Raji (cell line): ENCODE measurements around the gene FYN.

ENCODE experiments used
- POLR2A ChIP-seq: IDR thresholded peaks from 2 replicates; pipeline ENCODE4 v1.6.1; 2011; ENCODE audit warnings: low read depth, low read length, control low read depth; ENCODE audit not compliant: insufficient read depth

FYN gene

DNA sequence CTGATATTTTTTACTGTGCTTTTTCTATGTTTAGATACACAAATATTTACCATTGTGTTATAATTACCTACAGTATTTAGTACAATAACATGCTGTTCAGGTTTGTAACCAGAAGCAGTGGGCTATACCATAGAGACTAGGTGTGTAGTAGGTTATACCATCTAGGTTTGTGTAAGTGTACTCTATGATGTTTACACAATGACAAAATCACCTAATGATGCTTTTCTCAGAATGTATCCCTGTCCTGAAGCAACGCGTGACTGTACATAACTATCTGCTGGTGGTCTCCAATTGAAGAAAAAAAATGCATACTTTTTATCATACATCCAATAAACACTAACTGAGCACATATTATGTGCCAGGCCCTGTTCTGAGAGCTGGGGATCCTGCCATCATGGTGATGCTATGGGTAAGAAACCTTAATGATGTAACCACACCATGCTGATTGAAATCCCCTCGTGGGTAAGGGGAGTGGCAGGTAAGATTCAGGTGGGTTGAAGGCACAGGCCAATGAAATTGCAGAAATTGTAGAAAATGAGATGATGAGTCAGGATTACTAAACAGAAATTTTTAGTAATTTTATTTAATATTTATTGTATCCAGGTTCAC lies 76.8 kb downstream of the FYN start:
- no peak for TF ChIP-seq POLR2A

DNA sequence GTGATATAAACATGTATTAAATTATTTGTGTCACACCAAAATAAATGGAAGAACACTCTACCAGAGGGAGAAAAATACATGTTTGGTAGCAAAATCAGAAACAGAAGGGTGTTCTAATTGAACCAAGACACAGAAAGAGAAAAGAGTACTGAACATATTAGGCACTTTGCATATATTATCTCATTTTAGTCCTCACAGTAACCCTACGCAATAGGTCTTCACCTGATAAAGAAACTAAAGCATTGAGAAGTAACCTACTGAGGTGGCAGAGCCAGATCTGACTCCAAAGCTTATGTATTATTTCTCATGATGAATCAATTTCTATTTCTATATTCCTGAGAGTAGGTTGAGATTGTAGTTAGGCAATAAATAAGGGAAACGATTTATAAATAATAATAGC lies 77.7 kb downstream of the FYN start:
- no peak for TF ChIP-seq POLR2A

- no peak for TF ChIP-seq POLR2A
Observed at GRCh38 chr6:111794727-111795452, 78.4 kb downstream of the FYN start.

DNA sequence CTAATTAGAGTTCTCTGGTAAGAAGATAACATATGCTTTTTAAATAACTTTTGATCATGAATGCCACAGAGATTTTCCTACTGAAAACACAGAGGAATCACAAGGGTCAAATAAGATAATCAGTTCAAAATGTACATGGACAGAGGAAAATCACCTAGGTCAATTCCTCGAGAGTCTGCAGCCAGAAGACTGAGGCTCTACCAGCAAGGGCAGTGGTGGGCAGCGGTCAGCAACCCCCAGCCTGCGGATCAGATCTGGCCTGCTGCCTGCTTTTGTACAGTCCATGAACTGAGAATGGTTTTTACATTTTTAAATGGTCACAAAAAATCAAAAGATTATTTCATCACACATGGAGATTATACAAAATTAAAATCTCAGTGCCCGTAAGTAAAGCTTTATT lies 79.0 kb downstream of the FYN start:
- no peak for TF ChIP-seq POLR2A

GRCh38 chr6:111793711-111794111 lies 79.5 kb downstream of the FYN start:
- TF ChIP-seq POLR2A: no peak

- TF ChIP-seq POLR2A: no peak
Observed at GRCh38 chr6:111792914-111793700, 80.1 kb downstream of the FYN start.

DNA sequence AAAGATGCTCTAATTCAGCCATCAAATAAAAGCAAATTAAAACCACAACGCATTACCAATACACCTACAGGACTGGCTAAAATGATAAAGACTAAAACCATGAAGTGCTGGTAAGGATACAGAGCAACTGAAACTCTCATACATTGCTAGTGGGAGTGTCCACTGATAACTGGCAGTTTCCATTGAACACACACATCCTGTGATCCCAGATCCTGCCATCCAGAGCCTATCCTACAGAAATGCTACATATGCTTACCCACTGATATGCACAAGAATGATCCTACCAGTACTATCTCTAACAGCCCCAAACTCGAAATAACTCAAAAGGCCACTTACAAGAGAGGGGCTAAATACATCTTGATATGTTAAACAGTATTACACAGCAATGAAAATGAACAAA lies 81.0 kb downstream of the FYN start:
- TF ChIP-seq POLR2A: no peak

- TF ChIP-seq POLR2A: no peak
Observed at GRCh38 chr6:111791415-111791814, 81.8 kb downstream of the FYN start.

GRCh38 chr6:111789598-111789997 lies 83.7 kb downstream of the FYN start:
- no peak for TF ChIP-seq POLR2A

DNA sequence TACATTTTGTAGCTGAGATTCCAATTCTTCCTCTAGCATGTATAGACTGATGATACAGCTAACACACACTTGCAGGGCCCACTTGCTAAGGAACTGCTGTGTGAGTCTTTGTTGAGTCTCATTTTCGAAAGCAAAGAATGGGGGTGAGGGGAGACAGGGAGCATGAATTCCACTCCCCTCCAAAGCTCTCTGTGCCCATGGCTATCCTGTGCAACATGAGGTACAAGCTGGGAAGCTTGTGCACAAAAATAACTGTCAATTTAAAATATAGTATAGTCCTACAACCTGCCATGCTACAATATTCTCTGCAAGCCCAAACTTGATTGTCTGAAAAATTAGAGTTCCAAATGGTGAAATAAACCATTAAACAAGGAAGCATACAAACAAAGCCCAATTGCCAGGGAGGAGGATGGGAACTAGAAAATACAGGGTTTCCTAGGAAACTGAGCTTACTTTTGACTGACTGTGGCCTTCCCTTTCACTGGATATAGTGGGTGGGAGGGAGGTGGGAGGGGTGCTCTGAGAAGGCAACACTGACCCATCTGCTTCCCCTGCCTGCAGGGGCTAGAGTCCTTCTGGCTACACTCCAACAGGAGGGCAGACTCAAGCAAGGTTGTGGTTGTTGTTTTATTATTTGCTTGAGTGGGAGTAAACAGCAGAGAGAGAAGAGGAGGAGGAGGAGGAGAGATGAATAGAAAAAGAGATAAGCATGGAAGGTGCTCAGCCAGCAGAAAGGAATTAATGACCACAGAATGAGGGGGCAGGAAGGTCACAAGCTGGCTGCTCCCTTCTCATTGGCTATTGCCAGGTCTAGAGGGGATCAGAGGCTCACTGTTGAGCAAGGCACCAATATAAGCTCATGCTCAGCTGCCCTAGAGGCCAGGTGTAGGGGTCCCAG lies 84.6 kb downstream of the FYN start:
- no peak for TF ChIP-seq POLR2A

- no peak for TF ChIP-seq POLR2A
Observed at GRCh38 chr6:111784433-111784832, 88.8 kb downstream of the FYN start.

GRCh38 chr6:111782887-111783466 lies 90.3 kb downstream of the FYN start:
- no peak for TF ChIP-seq POLR2A

GRCh38 chr6:111782192-111782809 lies 91.0 kb downstream of the FYN start:
- TF ChIP-seq POLR2A: no peak

GRCh38 chr6:111781041-111781708 lies 92.1 kb downstream of the FYN start:
- no peak for TF ChIP-seq POLR2A
